ENCODE data around the gene GLO1. TPM values are rescaled to one million over a fixed set of nuclear protein-coding genes. Genes with fewer than 3 reads are reported as not detected.
A peak's percentile ranks its signal among the peaks of the same experiment; 100 is the strongest.

The GLO1 gene
- total RNA-seq = 100 to 1,000 TPM in 1 of 4 donors, 10 to 100 TPM in 3; 53.4 to 104 (median 76.1) TPM

GRCh38 chr6:38702558-38703397, at the start of gene GLO1:
Gene GLO1 (minus strand): TSS chr6:38703145. CDS start chr6:38703054, 91 bp downstream.
- TF ChIP-seq CTCF (IDR thresholded peaks at IDR 0.05) = no peak
- TF ChIP-seq POLR2A (IDR thresholded peaks at IDR 0.05) = peak in 3 of 4 donors; percentile 80 to 93 (median 90)
- H3K27ac ChIP-seq = peak within 1 kb of the TSS; percentile 88 to 98 (median 95)
- H3K4me3 ChIP-seq = peak within 1 kb of the TSS; percentile 58 to 86 (median 83)
- H3K4me1 ChIP-seq = peaks cover 0 to 23% (median 0%) of the 10 kb centered on the region in 3 donors
- H3K9me3 ChIP-seq = peaks cover 0 to 12% (median 0%) of the 10 kb centered on the region in 3 donors
- intact Hi-C loops (cut with DNase I) = no loop called here
- WGBS, 2 donors = 0 to 4% methylated on average over 9 to 17 of the region's 53 CpGs
- peaks cover 0 to 12% (median 0%) of the 10 kb centered on the region in 3 donors for H3K36me3 ChIP-seq
- peaks cover 0 to 9% (median 0%) of the 10 kb centered on the region in 4 donors for H3K27me3 ChIP-seq
- DNase-seq = peak; percentile 85

- H3K4me1 ChIP-seq = peaks cover 0 to 4% (median 0%) of the 10 kb centered on the region in 3 donors
- intact Hi-C loops (cut with DNase I) = no loop called here
Observed at GRCh38 chr6:38750968-38751615, 48.1 kb upstream of the GLO1 start.

GRCh38 chr6:38749473-38749872, 46.5 kb upstream of the GLO1 start:
- no peak for TF ChIP-seq CTCF (IDR thresholded peaks at IDR 0.05)
- TF ChIP-seq POLR2A (IDR thresholded peaks at IDR 0.05) = no peak
- 89 to 100% methylated on average over 1 of the region's 1 CpG for WGBS, 2 donors
- Histone ChIP-seq H3K27ac (no peak overlapping the region), H3K36me3 (no peaks in the 10 kb centered on the region), H3K9me3 (no peaks in the 10 kb centered on the region), H3K27me3 (peaks cover 0 to 29% (median 0%) of the 10 kb centered on the region in 4 donors), H3K4me1 (no peaks in the 10 kb centered on the region), H3K4me3 (no peak overlapping the region)
- intact Hi-C loops (cut with DNase I) = no loop called here
- DNase-seq = no peak

More at GRCh38 chr6:38750968-38751615, 48.1 kb upstream of the GLO1 start:
- Histone ChIP-seq H3K4me3 (no peak overlapping the region), H3K27me3 (peaks cover 0 to 20% (median 0%) of the 10 kb centered on the region in 4 donors), H3K27ac (no peak overlapping the region), H3K36me3 (no peaks in the 10 kb centered on the region), H3K9me3 (no peaks in the 10 kb centered on the region)
- no peak for DNase-seq
- TF ChIP-seq CTCF (IDR thresholded peaks at IDR 0.05) (no peak), POLR2A (IDR thresholded peaks at IDR 0.05) (no peak)
- 14 to 73% methylated on average over 1 of the region's 1 CpG for WGBS, 2 donors

- Histone ChIP-seq H3K4me1 (no peaks in the 10 kb centered on the region), H3K27me3 (peaks cover 0 to 21% (median 0%) of the 10 kb centered on the region in 4 donors), H3K4me3 (no peak overlapping the region), H3K27ac (no peak overlapping the region), H3K9me3 (no peaks in the 10 kb centered on the region), H3K36me3 (no peaks in the 10 kb centered on the region)
- DNase-seq = no peak
- intact Hi-C loops (cut with DNase I) = no loop called here
- WGBS, 2 donors = 36 to 47% methylated on average over 5 of the region's 5 CpGs
- TF ChIP-seq CTCF (IDR thresholded peaks at IDR 0.05) (peak in 4 of 6 experiments; percentile 11 to 43 (median 24)), POLR2A (IDR thresholded peaks at IDR 0.05) (no peak)
Observed at GRCh38 chr6:38739532-38739931, 36.6 kb upstream of the GLO1 start.

- Histone ChIP-seq H3K4me3 (no peak overlapping the region), H3K27me3 (peaks cover 0 to 12% (median 0%) of the 10 kb centered on the region in 4 donors), H3K4me1 (no peaks in the 10 kb centered on the region), H3K9me3 (no peaks in the 10 kb centered on the region), H3K27ac (no peak overlapping the region), H3K36me3 (no peaks in the 10 kb centered on the region)
- no peak for DNase-seq
- no peak for TF ChIP-seq POLR2A (IDR thresholded peaks at IDR 0.05)
- TF ChIP-seq CTCF (IDR thresholded peaks at IDR 0.05) = no peak
- intact Hi-C loops (cut with DNase I) = no loop called here
- 29 to 66% methylated on average over 3 of the region's 3 CpGs for WGBS, 2 donors
Observed at GRCh38 chr6:38738261-38738660, 35.3 kb upstream of the GLO1 start.

All from esophagus squamous epithelium (tissue), 5 donors.